Activated T-helper 17 cell treated with anti-CD3 and anti-CD28 coated beads, Interleukin-2, amount 50 U/mL, for 72 hours (primary cell): Measurements from ENCODE around the gene LAPTM5. TPM values are rescaled to one million over a fixed set of nuclear protein-coding genes. Genes with fewer than 3 reads are reported as not detected.
"Not testable (repeated sequence)": the region's sequence is repeated elsewhere in the genome, so short reads cannot be mapped to it uniquely, and the experiment has no call there.

ENCODE experiments used
- ATAC-seq: fragments of 150-1000 bp; cut with Tn5 transposase; replicated peaks from 2 replicates; pipeline ENCODE4 v1.10.0; 2021; ENCODE audit warnings: mild to moderate bottlenecking, moderate library complexity
- H3K27ac Mint-ChIP-seq: one replicate; pipeline ENCODE4 v1.8.0; 2022; ENCODE audit warnings: mixed read lengths
- H3K27me3 Mint-ChIP-seq: one replicate; pipeline ENCODE4 v1.8.0; 2022; ENCODE audit warnings: mixed read lengths
- H3K36me3 Mint-ChIP-seq: one replicate; pipeline ENCODE4 v1.8.0; 2022; ENCODE audit warnings: low read depth, mild to moderate bottlenecking, mixed read lengths
- H3K4me1 Mint-ChIP-seq: one replicate; pipeline ENCODE4 v1.8.0; 2022; ENCODE audit warnings: mixed read lengths
- H3K4me3 Mint-ChIP-seq: one replicate; pipeline ENCODE4 v1.8.0; 2022; ENCODE audit warnings: mild to moderate bottlenecking, mixed read lengths
- H3K9me3 Mint-ChIP-seq: one replicate; pipeline ENCODE4 v1.8.0; 2022; ENCODE audit warnings: mixed read lengths
- total RNA-seq, 2 donors: library from RNA; stranded (reverse); gene quantifications; one replicate each; pipeline ENCODE4 v1.2.3, GENCODE V29; 2022

Gene LAPTM5
- total RNA-seq, 2 donors from 2014 or later: 316 to 333 TPM

- H3K9me3 Mint-ChIP-seq: no peaks in the 10 kb centered on the region
- H3K4me3 Mint-ChIP-seq: no peak overlapping the region
- no peaks in the 10 kb centered on the region for H3K36me3 Mint-ChIP-seq
- H3K4me1 Mint-ChIP-seq: peaks cover 8% of the 10 kb centered on the region
- H3K27ac Mint-ChIP-seq: peak overlapping the region; percentile 41
- H3K27me3 Mint-ChIP-seq: no peaks in the 10 kb centered on the region
- ATAC-seq: no peak
Observed at GRCh38 chr1:30768830-30769718, 11.5 kb upstream of the LAPTM5 start.

GRCh38 chr1:30768159-30768829, 10.7 kb upstream of the LAPTM5 start:
- Mint-ChIP-seq H3K9me3 (no peaks in the 10 kb centered on the region), H3K4me3 (no peak overlapping the region), H3K4me1 (peaks cover 8% of the 10 kb centered on the region), H3K27me3 (no peaks in the 10 kb centered on the region), H3K27ac (peak overlapping the region; percentile 7), H3K36me3 (no peaks in the 10 kb centered on the region)
- ATAC-seq: no peak

- H3K4me3 Mint-ChIP-seq, H3K36me3 Mint-ChIP-seq, H3K9me3 Mint-ChIP-seq, ATAC-seq, H3K27me3 Mint-ChIP-seq, H3K4me1 Mint-ChIP-seq: not testable (repeated sequence)
- peak overlapping the region; percentile 50 for H3K27ac Mint-ChIP-seq
Observed at GRCh38 chr1:30766948-30767347, 9.4 kb upstream of the LAPTM5 start.

- no peaks in the 10 kb centered on the region for H3K36me3 Mint-ChIP-seq
- ATAC-seq: peak; percentile 43
- peak overlapping the region; percentile 50 for H3K27ac Mint-ChIP-seq
- peak overlapping the region; percentile 36 for H3K4me3 Mint-ChIP-seq
- H3K27me3 Mint-ChIP-seq: no peaks in the 10 kb centered on the region
- no peaks in the 10 kb centered on the region for H3K9me3 Mint-ChIP-seq
- H3K4me1 Mint-ChIP-seq: peaks cover 14% of the 10 kb centered on the region
Observed at GRCh38 chr1:30765556-30766434, 8.2 kb upstream of the LAPTM5 start.

- no peaks in the 10 kb centered on the region for H3K36me3 Mint-ChIP-seq
- H3K9me3 Mint-ChIP-seq: no peaks in the 10 kb centered on the region
- ATAC-seq: no peak
- peaks cover 18% of the 10 kb centered on the region for H3K4me1 Mint-ChIP-seq
- no peaks in the 10 kb centered on the region for H3K27me3 Mint-ChIP-seq
- no peak overlapping the region for H3K4me3 Mint-ChIP-seq
- H3K27ac Mint-ChIP-seq: no peak overlapping the region
Observed at GRCh38 chr1:30764939-30765555, 7.5 kb upstream of the LAPTM5 start.

- no peak for ATAC-seq
- Mint-ChIP-seq H3K9me3 (no peaks in the 10 kb centered on the region), H3K27me3 (no peaks in the 10 kb centered on the region), H3K36me3 (no peaks in the 10 kb centered on the region), H3K4me1 (peaks cover 25% of the 10 kb centered on the region), H3K4me3 (no peak overlapping the region), H3K27ac (no peak overlapping the region)
Observed at GRCh38 chr1:30764396-30764795, 6.8 kb upstream of the LAPTM5 start.

GRCh38 chr1:30763651-30764248, 6.2 kb upstream of the LAPTM5 start:
- Mint-ChIP-seq H3K36me3 (no peaks in the 10 kb centered on the region), H3K27ac (no peak overlapping the region)

GRCh38 chr1:30762930-30763650, 5.5 kb upstream of the LAPTM5 start:
- no peak for ATAC-seq
- no peaks in the 10 kb centered on the region for H3K36me3 Mint-ChIP-seq
- peak overlapping the region; percentile 32 for H3K27ac Mint-ChIP-seq
- no peaks in the 10 kb centered on the region for H3K27me3 Mint-ChIP-seq
- H3K4me3 Mint-ChIP-seq: peak overlapping the region; percentile 4
- no peaks in the 10 kb centered on the region for H3K9me3 Mint-ChIP-seq
- peaks cover 35% of the 10 kb centered on the region for H3K4me1 Mint-ChIP-seq

More at GRCh38 chr1:30763651-30764248, 6.2 kb upstream of the LAPTM5 start:
- Mint-ChIP-seq H3K4me1 (peaks cover 31% of the 10 kb centered on the region), H3K27me3 (no peaks in the 10 kb centered on the region), H3K4me3 (no peak overlapping the region), H3K9me3 (no peaks in the 10 kb centered on the region)
- ATAC-seq: no peak

- peaks cover 3% of the 10 kb centered on the region for H3K36me3 Mint-ChIP-seq
- peak; percentile 21 for ATAC-seq
- H3K9me3 Mint-ChIP-seq: no peaks in the 10 kb centered on the region
- peaks cover 37% of the 10 kb centered on the region for H3K4me1 Mint-ChIP-seq
- H3K4me3 Mint-ChIP-seq: peak overlapping the region; percentile 4
- no peaks in the 10 kb centered on the region for H3K27me3 Mint-ChIP-seq
- H3K27ac Mint-ChIP-seq: peak overlapping the region; percentile 32
Observed at GRCh38 chr1:30762152-30762929, 4.8 kb upstream of the LAPTM5 start.

GRCh38 chr1:30761381-30762151, 4.0 kb upstream of the LAPTM5 start:
- H3K36me3 Mint-ChIP-seq: peaks cover 11% of the 10 kb centered on the region
- ATAC-seq: no peak
- H3K27ac Mint-ChIP-seq: peak overlapping the region; percentile 67
- H3K27me3 Mint-ChIP-seq: no peaks in the 10 kb centered on the region
- H3K4me1 Mint-ChIP-seq: peaks cover 37% of the 10 kb centered on the region
- peak overlapping the region; percentile 85 for H3K4me3 Mint-ChIP-seq
- H3K9me3 Mint-ChIP-seq: no peaks in the 10 kb centered on the region

- H3K4me3 Mint-ChIP-seq: peak overlapping the region; percentile 85
- peak overlapping the region; percentile 67 for H3K27ac Mint-ChIP-seq
- H3K27me3 Mint-ChIP-seq: no peaks in the 10 kb centered on the region
- peaks cover 18% of the 10 kb centered on the region for H3K36me3 Mint-ChIP-seq
- ATAC-seq: no peak
- peaks cover 30% of the 10 kb centered on the region for H3K4me1 Mint-ChIP-seq
- H3K9me3 Mint-ChIP-seq: no peaks in the 10 kb centered on the region
Observed at GRCh38 chr1:30760596-30761324, 3.2 kb upstream of the LAPTM5 start.
